T47D (cell line): ENCODE results near the gene GRK5.

Source experiments
- DNase-seq, 2 experiments: peaks; one replicate each; pipeline versions ENCODE4 v3.0.0 to v3.0.0-alpha.2; 2011 to 2012; ENCODE audit warnings: low read depth in 1 of 2, low spot score in 1 of 2
- JUND ChIP-seq: IDR thresholded peaks from 2 replicates; pipeline ENCODE4 v1.6.1; 2012; ENCODE audit warnings: low read depth
- in situ Hi-C: cut with HindIII; loops from 2 replicates; pipeline ENCODE4 v1.10.0; 2016; ENCODE audit warnings: low sequenced_read_pairs, low pct_unique_long_range_greater_than_20kb

The GRK5 gene

DNA sequence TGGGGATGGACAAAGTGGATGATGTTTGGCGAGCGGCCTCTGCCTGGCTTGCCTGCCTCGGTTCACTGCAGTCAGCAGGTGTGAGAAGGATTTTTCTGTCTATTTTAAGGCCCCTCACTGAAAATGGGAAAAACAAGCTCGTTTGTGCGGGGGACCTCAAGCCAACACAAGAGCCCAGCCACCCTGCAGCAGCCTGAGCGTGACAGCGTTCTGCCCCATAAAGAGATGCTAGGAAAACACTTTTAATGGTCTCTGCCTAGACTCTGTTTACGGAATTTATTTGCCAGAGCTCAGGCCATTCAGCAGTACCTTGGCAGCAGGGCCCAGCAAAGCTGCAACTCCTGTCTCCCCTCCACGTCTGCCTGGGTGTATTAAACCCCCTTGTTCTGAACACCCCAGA is 131.7 kb downstream of the GRK5 start:
- TF ChIP-seq JUND: no peak
- in situ Hi-C loops: no loop called here
- DNase-seq: no peak

GRCh38 chr10:119340893-119341458 is 133.6 kb downstream of the GRK5 start:
- TF ChIP-seq JUND: no peak
- DNase-seq: no peak
- in situ Hi-C loops: no loop called here

DNA sequence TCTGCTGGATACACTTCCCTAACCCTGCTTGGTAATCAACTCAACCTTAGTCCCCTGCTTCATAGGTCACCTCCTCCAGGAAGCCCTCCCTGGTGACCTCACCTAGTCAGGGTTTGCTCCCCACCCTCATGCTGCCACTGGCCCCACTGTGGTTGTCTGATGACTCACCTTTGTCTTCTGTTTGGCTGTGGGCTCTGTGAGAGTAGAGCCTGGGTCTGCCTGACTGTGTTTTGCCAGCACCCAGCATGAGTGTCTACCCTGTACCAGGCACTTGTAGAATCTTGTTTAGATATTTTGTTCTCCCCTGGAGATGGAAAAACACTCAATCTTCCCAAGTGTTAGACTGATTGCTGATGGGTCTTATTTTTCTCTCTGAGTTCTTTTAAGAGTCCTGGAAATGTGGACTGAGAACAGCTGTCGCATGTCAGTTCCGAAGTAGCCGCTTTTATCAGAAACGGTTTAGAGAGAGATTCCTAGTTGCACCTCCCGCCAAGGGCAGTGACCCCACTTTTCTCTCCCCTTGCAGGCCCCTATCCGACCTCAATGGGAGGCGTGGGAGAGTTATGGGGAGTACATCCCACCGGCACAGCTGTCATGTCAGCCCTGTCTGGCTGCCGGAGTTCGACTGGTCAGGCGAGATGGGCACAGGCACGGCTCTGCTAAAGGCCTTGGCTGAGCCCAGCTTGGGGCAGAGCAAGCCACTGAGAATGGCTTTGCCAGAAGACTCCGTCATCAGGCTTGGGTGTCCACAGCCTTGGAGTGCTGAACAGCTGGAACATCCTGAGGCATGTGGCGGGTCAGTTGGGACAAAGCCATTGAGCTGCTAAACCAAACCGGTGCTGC is 134.3 kb downstream of the GRK5 start:
- TF ChIP-seq JUND: no peak
- DNase-seq: peak in 1 of 2 experiments; percentile 20
- in situ Hi-C loops: no loop called here

DNA sequence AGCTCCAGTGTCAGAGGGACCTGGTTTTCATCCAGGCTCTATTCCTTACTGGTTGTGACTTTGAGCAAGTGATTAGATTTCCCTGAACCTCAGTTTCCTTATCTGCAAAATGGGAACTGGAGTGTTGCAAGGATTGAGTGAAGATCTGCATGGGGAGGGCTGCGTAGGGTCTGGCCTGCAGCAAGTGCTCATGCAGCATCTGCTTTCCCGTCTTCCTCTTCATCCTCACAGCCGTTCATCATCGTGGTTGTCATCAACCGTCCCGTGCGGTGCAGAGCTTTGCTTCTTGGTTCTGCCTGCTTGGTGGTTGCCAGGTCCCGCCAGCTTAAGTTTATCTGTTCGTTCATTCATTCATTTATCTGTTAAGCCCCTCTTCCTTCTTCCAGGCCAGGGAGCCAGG is 135.0 kb downstream of the GRK5 start:
- DNase-seq: no peak
- in situ Hi-C loops: no loop called here
- no peak for TF ChIP-seq JUND

DNA sequence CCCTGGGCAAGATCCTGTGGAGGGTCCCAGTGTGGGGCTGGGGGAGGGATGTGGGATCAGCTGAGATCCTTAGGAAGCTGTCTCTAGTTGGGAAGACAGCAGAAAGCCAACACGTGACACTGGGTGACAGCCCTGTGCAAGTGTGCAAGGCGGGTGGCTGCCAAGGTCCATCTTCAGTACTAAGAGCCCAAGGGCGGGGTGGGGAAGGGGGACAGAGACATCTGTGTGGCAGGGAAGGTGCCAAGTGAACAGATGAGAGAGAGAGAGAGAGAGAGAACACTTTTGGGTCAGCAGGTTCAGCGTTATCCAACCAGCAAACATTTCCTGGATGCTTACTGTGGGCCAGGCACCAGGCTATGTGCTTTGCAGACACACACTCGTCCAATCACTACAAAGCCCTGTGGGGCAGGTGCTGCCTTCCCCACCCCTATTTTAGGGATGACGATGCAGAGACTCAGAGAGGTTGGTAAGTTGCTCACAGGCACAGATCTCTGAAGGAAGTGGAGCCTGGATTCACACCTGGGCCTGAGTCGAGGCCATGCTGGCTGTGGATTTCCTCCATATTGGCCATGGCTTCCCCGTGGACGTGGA is 135.7 kb downstream of the GRK5 start:
- in situ Hi-C loops: no loop called here
- no peak for TF ChIP-seq JUND
- DNase-seq: no peak

DNA sequence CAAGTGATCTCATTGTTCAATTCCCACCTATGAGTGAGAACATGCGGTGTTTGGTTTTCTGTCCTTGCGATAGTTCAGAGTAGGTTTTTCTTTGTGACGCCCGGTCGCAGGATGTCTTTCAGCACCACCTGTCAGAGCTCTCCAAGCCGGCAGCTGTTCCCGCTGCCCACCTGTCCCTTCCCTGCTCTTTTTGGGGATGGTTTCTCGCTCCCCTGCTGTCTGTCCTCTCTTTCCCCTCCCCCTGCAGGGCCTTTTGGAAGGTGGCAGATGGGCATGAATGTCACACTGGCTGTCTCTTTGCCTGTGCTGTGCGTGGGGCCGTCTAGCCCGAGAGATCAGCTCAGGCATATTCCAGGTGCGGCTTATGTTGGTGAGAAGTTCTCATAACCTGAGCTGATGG is 137.0 kb downstream of the GRK5 start:
- in situ Hi-C loops: no loop called here
- DNase-seq: no peak

GRCh38 chr10:119346095-119346832 is 138.9 kb downstream of the GRK5 start:
- DNase-seq: no peak
- TF ChIP-seq JUND: no peak
- in situ Hi-C loops: no loop called here

More for the DNA sequence above, 137.0 kb downstream of the GRK5 start:
- TF ChIP-seq JUND: no peak

- no peak for TF ChIP-seq JUND
- in situ Hi-C loops: no loop called here
- no peak for DNase-seq
Observed at GRCh38 chr10:119347181-119347974, 140.0 kb downstream of the GRK5 start.

DNA sequence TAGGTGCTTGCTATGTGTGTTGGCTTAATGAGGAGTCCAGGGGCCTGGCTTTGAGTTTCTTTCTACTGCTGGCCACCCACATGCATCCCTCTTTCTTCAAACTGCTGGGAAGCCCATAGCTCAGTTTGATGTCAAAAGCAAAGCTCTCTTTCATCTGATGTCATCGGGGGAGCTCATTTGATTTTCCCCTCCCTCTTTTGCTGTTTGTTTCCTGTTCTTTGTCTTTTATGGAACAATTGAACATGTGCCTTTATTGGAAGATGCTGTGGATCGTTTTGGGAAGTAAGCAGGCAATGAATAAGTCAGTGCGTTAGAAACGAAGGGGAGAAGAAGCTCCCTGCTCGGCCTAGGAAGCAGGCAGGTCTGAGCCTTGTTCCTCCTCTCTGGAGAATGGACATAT is 140.7 kb downstream of the GRK5 start:
- in situ Hi-C loops: no loop called here

DNA sequence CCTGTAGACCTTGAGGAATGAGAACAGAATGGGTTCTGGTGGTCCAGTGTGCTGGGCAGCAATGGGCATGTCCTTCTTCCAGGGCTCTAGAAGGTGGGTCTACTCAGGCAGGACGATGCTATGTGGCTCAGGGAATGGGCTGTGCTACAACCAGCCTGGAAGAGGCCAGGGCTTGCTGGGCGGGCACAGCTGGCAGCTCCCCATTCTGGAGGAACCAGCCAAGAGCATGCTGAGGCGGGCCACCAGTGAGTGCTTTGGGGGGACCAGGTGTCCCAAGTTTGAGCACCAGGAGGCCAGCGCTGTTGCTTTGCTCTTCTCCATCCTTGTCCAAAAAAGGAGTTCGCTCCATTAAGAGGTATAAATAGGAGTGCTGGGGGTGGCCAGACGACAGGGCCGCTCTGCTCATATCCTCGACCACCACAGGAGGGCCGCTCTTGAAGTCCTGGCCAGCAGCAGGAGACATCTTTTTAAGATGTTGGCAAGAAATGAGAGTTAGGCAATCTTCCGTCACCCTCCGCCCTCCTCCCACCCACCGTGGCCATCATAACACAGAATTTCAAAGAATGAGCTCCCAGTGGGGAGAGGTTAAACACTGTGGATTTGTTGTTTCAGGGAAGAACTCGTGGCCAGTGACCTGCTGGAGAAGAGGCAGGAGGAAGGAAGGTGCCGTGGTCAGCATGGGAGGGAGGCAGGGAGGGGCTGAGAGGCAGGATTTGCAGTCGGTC is 141.3 kb downstream of the GRK5 start:
- no peak for DNase-seq
- in situ Hi-C loops: no loop called here
- no peak for TF ChIP-seq JUND

More for the DNA sequence above, 140.7 kb downstream of the GRK5 start:
- TF ChIP-seq JUND: no peak
- no peak for DNase-seq

DNA sequence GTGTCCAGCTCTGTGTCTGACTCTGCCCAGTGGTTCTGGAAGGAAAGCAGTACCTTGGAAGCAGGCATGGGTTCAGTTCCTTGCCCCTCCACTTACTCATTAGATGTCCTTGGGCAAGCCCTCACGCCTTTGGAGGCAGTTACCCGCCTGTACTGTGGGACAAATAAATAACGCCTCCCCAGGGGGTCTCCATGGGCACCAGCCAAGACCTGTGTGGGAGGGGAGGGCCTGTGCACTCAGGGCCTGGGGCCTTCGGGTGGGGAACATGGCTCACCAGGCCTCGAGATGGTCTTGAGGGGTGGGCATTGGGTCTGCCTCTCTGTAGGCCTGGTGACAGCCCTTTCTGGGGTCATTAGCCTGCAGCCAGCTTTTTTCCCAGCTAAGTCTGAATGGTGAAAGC is 142.0 kb downstream of the GRK5 start:
- DNase-seq: no peak
- TF ChIP-seq JUND: no peak
- in situ Hi-C loops: no loop called here
